C4-2B (cell line): Measurements from ENCODE around the gene ADI1.

Experiments used
- ZFX ChIP-seq: fragments of 450-650 bp; IDR thresholded peaks from 2 replicates; pipeline ENCODE4 v1.6.1; 2017
- TF ChIP-seq, protein P1 (sequence below): fragments of 450-650 bp; conservative IDR thresholded peaks from 2 replicates; pipeline ENCODE4 v1.5.1; 2017; ENCODE audit warnings: mild to moderate bottlenecking

DNA sequence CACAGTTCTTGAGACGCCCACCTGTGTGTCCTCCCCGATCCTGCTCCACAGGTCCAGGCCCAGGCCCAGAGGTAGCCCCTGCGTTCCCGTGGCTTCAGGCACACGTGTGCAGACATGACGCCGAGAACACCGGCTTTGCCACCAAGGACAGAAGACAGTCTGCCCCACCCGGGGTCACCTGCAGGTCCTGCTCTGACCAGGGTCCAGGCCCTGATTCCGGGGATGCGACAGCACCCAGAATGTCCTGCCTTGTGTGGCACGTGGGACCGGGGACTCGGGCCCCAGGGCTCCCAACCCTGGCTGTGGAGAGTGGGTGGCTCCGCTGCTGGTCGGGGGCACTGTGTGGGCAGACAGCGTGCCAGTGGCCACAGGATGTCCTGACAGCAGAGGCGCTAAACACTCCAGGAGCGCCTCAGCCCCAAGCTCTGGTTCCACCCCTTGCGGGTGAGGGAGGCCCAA lies 36.9 kb downstream of the ADI1 start:
- TF ChIP-seq, protein P1, sequence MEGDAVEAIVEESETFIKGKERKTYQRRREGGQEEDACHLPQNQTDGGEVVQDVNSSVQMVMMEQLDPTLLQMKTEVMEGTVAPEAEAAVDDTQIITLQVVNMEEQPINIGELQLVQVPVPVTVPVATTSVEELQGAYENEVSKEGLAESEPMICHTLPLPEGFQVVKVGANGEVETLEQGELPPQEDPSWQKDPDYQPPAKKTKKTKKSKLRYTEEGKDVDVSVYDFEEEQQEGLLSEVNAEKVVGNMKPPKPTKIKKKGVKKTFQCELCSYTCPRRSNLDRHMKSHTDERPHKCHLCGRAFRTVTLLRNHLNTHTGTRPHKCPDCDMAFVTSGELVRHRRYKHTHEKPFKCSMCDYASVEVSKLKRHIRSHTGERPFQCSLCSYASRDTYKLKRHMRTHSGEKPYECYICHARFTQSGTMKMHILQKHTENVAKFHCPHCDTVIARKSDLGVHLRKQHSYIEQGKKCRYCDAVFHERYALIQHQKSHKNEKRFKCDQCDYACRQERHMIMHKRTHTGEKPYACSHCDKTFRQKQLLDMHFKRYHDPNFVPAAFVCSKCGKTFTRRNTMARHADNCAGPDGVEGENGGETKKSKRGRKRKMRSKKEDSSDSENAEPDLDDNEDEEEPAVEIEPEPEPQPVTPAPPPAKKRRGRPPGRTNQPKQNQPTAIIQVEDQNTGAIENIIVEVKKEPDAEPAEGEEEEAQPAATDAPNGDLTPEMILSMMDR = no peak
- no peak for TF ChIP-seq ZFX
